Mesendoderm (in vitro differentiated cells): ENCODE data around the gene MAN2A2.
"Not testable (repeated sequence)": the region's sequence is repeated elsewhere in the genome, so short reads cannot be mapped to it uniquely, and the experiment has no call there.

ENCODE experiments used
- DNase-seq: peaks from one replicate; pipeline ENCODE4 v3.0.0; 2013
- H2AK5ac ChIP-seq: 2 replicates; pipeline ENCODE4 v1.6.1; 2013; ENCODE audit warnings: low read length, inconsistent platforms
- H2BK120ac ChIP-seq: 2 replicates; pipeline ENCODE4 v1.6.1; 2013; ENCODE audit warnings: low read depth, mild to moderate bottlenecking, low read length, moderate library complexity, mixed read lengths
- H2BK15ac ChIP-seq: replicated peaks from 2 replicates; pipeline ENCODE4 v1.6.1; 2013; ENCODE audit warnings: low read depth, mild to moderate bottlenecking, moderate library complexity
- H2BK5ac ChIP-seq: 2 replicates; pipeline ENCODE4 v1.6.1; 2013; ENCODE audit warnings: low read length, inconsistent platforms
- H3K18ac ChIP-seq: 2 replicates; pipeline ENCODE4 v1.6.1; 2013; ENCODE audit warnings: mild to moderate bottlenecking, low read length, mixed read lengths
- H3K23ac ChIP-seq: one replicate; pipeline ENCODE4 v1.6.1; 2013; ENCODE audit warnings: low read length
- H3K27ac ChIP-seq: 2 replicates; pipeline ENCODE4 v1.5.1; 2013; ENCODE audit warnings: low read depth, mild to moderate bottlenecking, inconsistent platforms, low read length, moderate library complexity
- H3K27me3 ChIP-seq: 2 replicates; pipeline ENCODE4 v1.6.1; 2013; ENCODE audit warnings: low read length, control low read depth, mild to moderate bottlenecking, inconsistent platforms; ENCODE audit not compliant: insufficient read depth, poor library complexity
- H3K36me3 ChIP-seq: 2 replicates; pipeline ENCODE4 v1.6.1; 2013; ENCODE audit warnings: low read length, inconsistent platforms; ENCODE audit not compliant: control insufficient read depth, insufficient read depth
- H3K4ac ChIP-seq: one replicate; pipeline ENCODE4 v1.6.1; 2013; ENCODE audit warnings: low read depth, mild to moderate bottlenecking, low read length, moderate library complexity
- H3K4me1 ChIP-seq: 2 replicates; pipeline ENCODE4 v1.6.1; 2013; ENCODE audit warnings: low read depth, low read length, inconsistent platforms; ENCODE audit not compliant: control insufficient read depth
- H3K4me2 ChIP-seq: 2 replicates; pipeline ENCODE4 v1.6.1; 2013; ENCODE audit warnings: low read length
- H3K4me3 ChIP-seq: 2 replicates; pipeline ENCODE4 v1.5.1; 2013; ENCODE audit warnings: mild to moderate bottlenecking, low read length
- H3K56ac ChIP-seq: one replicate; pipeline ENCODE4 v1.6.1; 2013; ENCODE audit warnings: low read length
- H3K79me1 ChIP-seq: 2 replicates; pipeline ENCODE4 v1.6.1; 2013; ENCODE audit warnings: low read length, inconsistent platforms
- H3K79me2 ChIP-seq: 2 replicates; pipeline ENCODE4 v1.6.1; 2013; ENCODE audit warnings: mild to moderate bottlenecking, low read length; ENCODE audit not compliant: control insufficient read depth, insufficient read depth
- H3K9ac ChIP-seq: 2 replicates; pipeline ENCODE4 v1.6.1; 2013; ENCODE audit warnings: low read length, inconsistent platforms
- H4K5ac ChIP-seq: one replicate; pipeline ENCODE4 v1.6.1; 2013; ENCODE audit warnings: low read length
- H4K8ac ChIP-seq: one replicate; pipeline ENCODE4 v1.6.1; 2013; ENCODE audit warnings: low read depth, mild to moderate bottlenecking, control low read depth, low read length, moderate library complexity
- WGBS: extraction: QIAGEN DNeasy Blood & Tissue Kit; methylation state at CpG from one replicate; pipeline ENCODE4 v1.1.7; 2013; ENCODE audit warnings: low lambda C conversion rate, missing lambda C conversion rate; ENCODE audit not compliant: insufficient coverage; ENCODE audit errors: extremely low coverage; 5-methylcytosine and 5-hydroxymethylcytosine counted together

The MAN2A2 gene

GRCh38 chr15:90907051-90907660, 4.1 kb downstream of the MAN2A2 start:
- no peaks in the 10 kb centered on the region for H3K36me3 ChIP-seq
- no peak overlapping the region for H4K5ac ChIP-seq
- no peak overlapping the region for H3K56ac ChIP-seq
- WGBS: no CpG with 5 or more reads among the region's 15 CpGs
- no peak overlapping the region for H3K23ac ChIP-seq
- H3K18ac ChIP-seq: no peak overlapping the region
- no peak overlapping the region for H3K4me2 ChIP-seq
- no peak overlapping the region for H2BK15ac ChIP-seq
- no peak overlapping the region for H4K8ac ChIP-seq
- H3K4me1 ChIP-seq: no peaks in the 10 kb centered on the region
- H3K79me1 ChIP-seq: no peaks in the 10 kb centered on the region
- H2BK5ac ChIP-seq: no peak overlapping the region
- H3K79me2 ChIP-seq: no peaks in the 10 kb centered on the region
- no peak overlapping the region for H3K4ac ChIP-seq
- H3K4me3 ChIP-seq: no peak overlapping the region
- H3K27me3 ChIP-seq: no peaks in the 10 kb centered on the region
- no peak for DNase-seq
- H3K9ac ChIP-seq: no peak overlapping the region
- H2AK5ac ChIP-seq: no peak overlapping the region
- no peak overlapping the region for H2BK120ac ChIP-seq
- no peak overlapping the region for H3K27ac ChIP-seq

- no CpG with 5 or more reads among the region's 9 CpGs for WGBS
- Histone ChIP-seq H2BK120ac (no peak overlapping the region), H3K27ac (no peak overlapping the region), H3K4me3 (no peak overlapping the region), H2BK5ac (no peak overlapping the region), H3K27me3 (no peaks in the 10 kb centered on the region), H3K79me2 (no peaks in the 10 kb centered on the region), H2BK15ac (no peak overlapping the region), H2AK5ac (no peak overlapping the region), H3K56ac (no peak overlapping the region), H3K36me3 (no peaks in the 10 kb centered on the region), H3K79me1 (no peaks in the 10 kb centered on the region), H3K4me2 (no peak overlapping the region), H3K18ac (no peak overlapping the region), H4K5ac (no peak overlapping the region), H3K23ac (no peak overlapping the region), H3K9ac (no peak overlapping the region), H3K4ac (no peak overlapping the region), H3K4me1 (no peaks in the 10 kb centered on the region), H4K8ac (no peak overlapping the region)
- DNase-seq: no peak
These were observed 4.9 kb downstream of the MAN2A2 start for GRCh38 chr15:90907838-90908507.

- not testable (repeated sequence) for H3K56ac ChIP-seq, H3K79me1 ChIP-seq, H3K36me3 ChIP-seq, H3K23ac ChIP-seq, H3K27ac ChIP-seq, H2BK15ac ChIP-seq, H3K79me2 ChIP-seq, H4K5ac ChIP-seq, H3K4me2 ChIP-seq, H3K27me3 ChIP-seq, H2BK5ac ChIP-seq, H3K4me1 ChIP-seq, H3K4ac ChIP-seq, H2BK120ac ChIP-seq, H3K18ac ChIP-seq, H2AK5ac ChIP-seq, H4K8ac ChIP-seq, H3K4me3 ChIP-seq, DNase-seq, H3K9ac ChIP-seq
- no CpG with 5 or more reads among the region's 11 CpGs for WGBS
These were observed 6.3 kb downstream of the MAN2A2 start for GRCh38 chr15:90909449-90909848.

- H4K5ac ChIP-seq: no peak overlapping the region
- no peak overlapping the region for H4K8ac ChIP-seq
- H3K79me2 ChIP-seq: no peaks in the 10 kb centered on the region
- no peaks in the 10 kb centered on the region for H3K27me3 ChIP-seq
- no peak overlapping the region for H3K4me3 ChIP-seq
- no peak for DNase-seq
- no peak overlapping the region for H2BK120ac ChIP-seq
- no peak overlapping the region for H3K23ac ChIP-seq
- no peak overlapping the region for H3K27ac ChIP-seq
- no peaks in the 10 kb centered on the region for H3K36me3 ChIP-seq
- H3K18ac ChIP-seq: no peak overlapping the region
- no peak overlapping the region for H3K4me2 ChIP-seq
- no CpG with 5 or more reads among the region's 8 CpGs for WGBS
- H3K79me1 ChIP-seq: no peaks in the 10 kb centered on the region
- H2BK15ac ChIP-seq: no peak overlapping the region
- no peak overlapping the region for H3K56ac ChIP-seq
- H2AK5ac ChIP-seq: no peak overlapping the region
- no peaks in the 10 kb centered on the region for H3K4me1 ChIP-seq
- H3K9ac ChIP-seq: no peak overlapping the region
- H2BK5ac ChIP-seq: no peak overlapping the region
- H3K4ac ChIP-seq: no peak overlapping the region
These were observed 6.9 kb downstream of the MAN2A2 start for GRCh38 chr15:90909976-90910375.

GRCh38 chr15:90910441-90911301, 7.6 kb downstream of the MAN2A2 start:
- Histone ChIP-seq H2BK15ac (no peak overlapping the region), H2BK5ac (no peak overlapping the region), H2BK120ac (no peak overlapping the region), H4K5ac (no peak overlapping the region), H3K79me1 (no peaks in the 10 kb centered on the region), H3K36me3 (no peaks in the 10 kb centered on the region), H3K56ac (no peak overlapping the region), H3K79me2 (no peaks in the 10 kb centered on the region), H3K4ac (no peak overlapping the region), H2AK5ac (no peak overlapping the region), H3K18ac (no peak overlapping the region), H3K4me3 (no peak overlapping the region), H3K27me3 (no peaks in the 10 kb centered on the region), H3K23ac (no peak overlapping the region), H3K9ac (no peak overlapping the region), H4K8ac (no peak overlapping the region), H3K27ac (no peak overlapping the region), H3K4me2 (no peak overlapping the region), H3K4me1 (no peaks in the 10 kb centered on the region)
- no peak for DNase-seq
- no CpG with 5 or more reads among the region's 24 CpGs for WGBS
